Stimulated activated CD4-positive, alpha-beta T cell treated with anti-CD3 and anti-CD28 coated beads, Interleukin-4, amount 100 ng/mL, for 4 hours (primary cell): ENCODE results near the gene TENT4B.
"Not testable (repeated sequence)": the region's sequence is repeated elsewhere in the genome, so short reads cannot be mapped to it uniquely, and the experiment has no call there.

Source experiments
- DNase-seq, 2 experiments: peaks; one replicate each; pipeline ENCODE4 v3.0.0-alpha.2; 2020

TENT4B gene

DNA sequence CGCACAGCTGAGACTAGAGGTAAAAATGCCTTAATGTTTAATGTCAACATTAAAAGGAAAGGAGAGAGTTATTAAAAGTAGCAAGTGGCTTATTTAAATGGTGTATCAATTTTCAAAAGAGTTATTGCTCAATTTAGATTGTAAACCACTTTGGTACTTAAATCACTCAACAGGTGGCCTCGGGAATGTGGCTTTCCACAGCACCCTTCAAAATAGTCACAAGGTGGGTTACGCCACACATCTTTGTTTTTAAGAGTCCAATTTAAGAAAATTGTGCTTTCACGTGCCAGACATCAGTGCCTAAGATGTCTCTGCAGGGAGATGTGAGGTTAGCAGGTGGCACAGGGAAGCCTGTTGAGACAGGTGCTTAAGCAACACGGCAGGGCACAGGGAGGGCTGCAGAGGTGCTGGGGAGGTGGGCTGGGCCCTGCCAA lies 85.8 kb downstream of the TENT4B start:
- DNase-seq = no peak

DNA sequence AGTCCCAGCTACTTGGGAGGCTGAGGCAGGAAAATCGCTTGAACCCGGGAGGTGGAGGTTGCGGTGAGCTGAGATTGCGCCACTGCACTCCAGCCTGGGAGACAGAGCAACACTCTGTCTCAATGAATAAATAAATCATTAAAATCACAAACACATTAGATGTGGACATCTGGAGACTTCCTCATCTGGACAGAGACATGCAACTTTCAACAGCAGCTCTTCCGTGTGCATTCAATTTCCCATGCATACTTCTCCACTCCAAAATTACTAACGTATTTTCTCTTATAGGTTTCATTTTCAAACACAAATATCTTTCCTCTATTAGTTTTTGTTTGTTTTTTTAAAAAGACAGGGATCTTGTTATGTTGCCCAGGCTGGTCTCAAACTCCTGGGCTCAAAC lies 89.9 kb downstream of the TENT4B start:
- DNase-seq = not testable (repeated sequence)

DNA sequence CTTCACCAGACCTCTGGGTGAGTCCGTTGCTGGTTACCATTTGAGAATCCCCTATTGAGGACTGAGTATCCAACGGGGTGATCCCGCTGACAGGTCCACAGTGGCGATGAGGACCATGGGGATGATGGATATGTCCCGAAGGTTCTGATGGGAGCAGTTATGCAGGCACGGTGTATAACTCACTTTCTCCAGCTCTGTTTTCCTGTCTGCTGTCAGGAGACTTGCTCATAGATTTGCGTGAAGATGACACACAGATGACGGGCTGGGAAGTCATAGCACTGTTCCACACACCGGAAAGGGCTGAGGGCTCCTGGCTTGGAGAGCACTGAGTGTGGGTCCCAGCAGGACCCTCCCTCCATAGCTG lies 91.0 kb downstream of the TENT4B start:
- DNase-seq = no peak

DNA sequence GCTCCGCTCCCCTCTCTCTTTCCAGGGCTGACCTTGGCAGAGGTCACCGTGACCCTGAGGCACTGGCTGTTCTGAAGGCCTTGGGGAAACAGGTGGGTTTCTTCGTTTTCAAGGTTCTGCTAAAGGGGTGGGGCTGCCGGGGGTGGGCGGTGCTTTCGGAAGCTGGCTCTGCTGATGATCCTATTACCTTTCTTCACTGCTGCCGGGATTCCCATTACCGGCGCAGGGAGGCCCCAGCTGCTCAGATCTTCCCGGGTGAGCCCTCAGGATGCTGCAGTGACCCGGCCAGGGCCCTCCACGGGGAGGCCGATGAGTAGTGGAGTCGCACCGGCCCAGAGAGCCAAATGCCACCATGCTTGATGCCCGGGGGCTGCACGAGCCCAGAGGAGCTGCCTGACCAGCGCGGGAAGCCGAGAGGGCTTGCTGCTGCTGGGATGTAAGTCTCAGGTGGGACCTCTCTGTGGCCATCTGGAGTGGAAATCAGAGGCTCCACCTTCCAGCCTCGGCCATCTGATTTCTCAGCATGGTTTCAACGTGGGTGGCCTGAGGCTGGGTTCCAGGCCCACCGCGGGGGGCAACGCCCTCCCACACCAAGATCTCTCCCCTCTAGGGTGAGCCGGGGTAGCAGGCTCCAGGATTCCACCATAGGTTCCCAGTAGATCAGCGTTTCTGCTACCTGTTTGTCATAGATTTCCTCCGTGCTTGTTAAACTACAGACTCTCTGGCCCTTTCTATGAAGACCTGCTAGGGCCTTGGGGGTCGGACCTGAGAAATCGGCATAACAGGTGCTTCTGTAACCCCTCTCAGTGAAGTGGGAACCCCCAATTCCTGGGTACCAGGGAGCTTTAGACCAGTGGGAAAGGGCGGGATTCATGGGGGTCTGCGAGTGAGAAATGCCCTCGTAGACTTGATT lies 91.7 kb downstream of the TENT4B start:
- no peak for DNase-seq

DNA sequence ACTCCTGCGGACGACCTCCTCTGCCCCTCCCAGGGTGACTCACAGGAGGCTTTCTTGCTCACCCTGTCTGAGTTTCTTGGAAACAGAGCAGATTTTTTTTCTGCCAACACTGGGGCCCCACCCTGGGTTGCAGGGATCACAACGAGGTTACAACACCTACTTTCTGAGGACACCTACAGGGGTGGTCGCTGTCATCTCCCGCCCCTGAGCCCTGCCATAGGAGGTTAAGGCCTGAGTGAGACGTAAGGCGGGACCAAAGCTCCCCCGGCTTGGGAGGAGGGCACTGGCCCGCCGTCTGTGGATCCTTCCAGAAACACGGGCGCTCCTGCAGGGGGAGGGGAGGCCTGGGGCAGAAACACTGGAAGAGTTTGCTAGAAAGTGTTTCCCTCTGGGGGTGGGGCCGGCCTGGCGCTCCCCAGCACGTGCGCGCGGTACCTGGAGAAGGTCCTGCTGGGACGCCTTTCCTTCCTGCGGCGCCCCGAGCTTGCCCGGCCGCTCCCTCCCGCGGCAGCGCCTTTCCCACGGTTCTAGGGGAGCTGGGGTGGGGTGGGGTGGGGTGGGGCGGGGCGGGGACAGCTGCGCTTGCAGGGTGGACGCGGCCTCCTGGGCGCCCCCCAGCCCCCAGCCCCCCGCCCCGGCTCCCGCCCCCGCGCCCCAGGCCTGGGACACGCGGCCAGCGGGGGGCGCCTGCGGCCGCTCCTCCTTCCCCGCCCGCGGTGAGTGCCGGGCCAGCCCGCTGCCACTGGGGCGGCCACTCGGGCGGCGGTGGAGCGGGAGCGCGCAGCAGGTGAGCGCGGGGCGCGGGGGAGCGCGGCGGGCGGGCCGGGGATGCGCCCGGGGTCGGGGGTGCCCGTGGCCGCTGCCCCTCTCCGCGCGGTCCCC lies 92.6 kb downstream of the TENT4B start:
- peak; percentile 53 to 80 for DNase-seq

DNA sequence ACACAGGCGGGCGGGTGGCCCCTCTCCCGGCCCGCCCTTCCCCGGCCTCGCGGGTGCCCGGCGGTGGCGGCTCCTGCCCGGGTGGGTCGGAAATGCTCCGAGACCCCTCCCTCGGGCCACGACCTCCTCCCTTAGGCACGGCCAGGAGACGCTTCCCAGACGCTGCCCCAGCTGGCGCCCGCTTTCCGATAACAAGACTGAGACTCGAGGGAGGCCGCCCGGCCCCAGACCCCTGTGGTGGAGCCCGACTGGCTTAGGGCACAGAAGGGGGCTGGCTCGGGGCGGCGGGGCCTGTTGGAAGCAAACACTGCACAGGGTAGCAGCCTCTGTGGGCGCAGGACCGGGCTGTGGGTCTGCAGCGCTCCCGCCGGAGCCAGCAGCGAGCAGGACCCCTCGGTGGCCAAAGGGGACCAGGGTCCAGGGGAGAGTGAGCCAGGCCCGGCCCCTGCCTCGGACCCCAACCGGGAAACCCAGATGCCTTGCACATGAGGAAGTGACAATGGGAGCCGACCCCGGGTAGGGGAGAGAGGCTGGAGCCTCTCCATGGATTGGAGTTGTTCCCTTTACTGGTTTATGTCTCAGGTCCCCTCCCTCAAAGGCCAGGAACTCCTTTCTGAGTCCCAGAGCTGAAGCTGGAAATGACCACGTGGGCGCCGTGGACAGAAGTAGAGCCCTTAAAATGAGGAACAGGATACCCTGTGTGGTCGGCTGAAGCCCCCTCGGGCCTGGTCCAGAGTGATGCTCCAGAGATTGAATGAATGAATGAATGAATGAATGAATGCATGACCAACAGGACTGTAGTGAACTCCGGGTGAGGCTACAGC lies 93.4 kb downstream of the TENT4B start:
- DNase-seq = no peak

DNA sequence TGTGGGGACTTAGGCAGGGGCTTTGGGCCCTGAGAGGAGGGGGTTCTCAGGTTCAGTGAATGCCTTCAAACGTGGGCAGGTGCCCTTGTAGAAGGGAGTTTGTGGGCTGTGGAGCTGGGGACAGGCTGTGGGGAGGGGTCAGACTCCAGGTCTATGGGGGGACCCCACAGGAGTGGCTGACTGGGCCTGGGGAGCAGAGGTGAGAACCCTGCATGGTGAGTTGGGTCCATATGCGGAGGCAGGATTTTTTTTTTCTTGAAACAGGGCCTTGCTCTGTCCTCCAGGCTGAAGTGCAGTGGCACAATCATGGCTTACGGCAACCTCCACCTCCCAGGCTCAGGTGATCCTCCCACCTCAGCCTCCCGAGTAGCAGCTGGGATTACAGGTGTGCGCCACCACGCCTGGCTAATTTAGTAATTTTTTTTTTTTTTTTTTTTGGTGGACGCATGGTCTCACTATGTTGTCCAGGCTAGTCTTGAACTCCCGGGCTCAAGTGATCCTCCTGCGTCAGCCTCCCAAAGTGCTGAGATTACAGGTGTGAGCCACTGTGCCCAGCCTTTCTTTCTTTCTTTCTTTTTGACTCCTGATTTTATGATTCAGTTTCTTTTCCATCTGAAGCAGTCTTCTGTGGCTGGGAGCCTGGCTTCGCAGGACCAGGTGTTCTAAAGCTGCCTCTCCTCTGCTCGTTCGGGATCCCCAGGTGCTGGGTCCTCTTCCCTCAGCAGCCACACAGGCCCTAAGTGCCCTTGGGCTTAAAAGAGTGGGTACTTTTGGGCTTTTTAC lies 94.2 kb downstream of the TENT4B start:
- DNase-seq = no peak

DNA sequence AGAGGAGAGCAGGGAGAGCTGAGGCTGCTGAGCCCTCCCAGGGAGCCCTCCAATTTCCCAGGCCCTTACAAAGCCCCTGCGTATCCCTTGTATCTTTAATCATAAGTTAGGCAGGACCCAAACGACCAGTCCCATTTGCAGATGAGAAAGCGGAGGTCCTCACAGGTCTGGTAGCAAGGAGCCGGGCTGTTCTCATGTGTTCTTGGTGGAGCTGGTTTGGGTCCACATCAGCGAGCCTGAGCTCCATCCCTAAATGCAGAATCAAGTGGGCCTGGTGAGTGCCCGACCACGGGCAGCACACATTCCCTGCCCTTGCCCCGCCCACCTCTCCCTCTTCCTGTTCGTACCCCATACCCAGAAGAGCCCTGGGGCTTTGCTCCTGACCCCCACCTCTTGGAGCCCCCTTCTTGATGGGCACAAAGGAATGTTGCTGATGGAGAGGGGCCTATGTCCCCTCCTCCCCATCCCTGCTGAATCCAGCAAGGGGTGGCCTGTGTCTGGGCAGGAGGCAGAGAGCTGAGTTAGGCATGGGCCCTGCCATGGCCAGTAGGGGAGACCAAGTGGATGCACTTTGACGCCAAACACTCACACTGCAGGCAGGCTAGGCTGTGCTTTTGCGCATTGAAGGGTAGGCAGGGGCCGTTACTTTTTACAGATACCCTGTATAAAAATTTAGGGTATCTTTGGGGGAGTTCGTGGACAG lies 95.0 kb downstream of the TENT4B start:
- no peak for DNase-seq

DNA sequence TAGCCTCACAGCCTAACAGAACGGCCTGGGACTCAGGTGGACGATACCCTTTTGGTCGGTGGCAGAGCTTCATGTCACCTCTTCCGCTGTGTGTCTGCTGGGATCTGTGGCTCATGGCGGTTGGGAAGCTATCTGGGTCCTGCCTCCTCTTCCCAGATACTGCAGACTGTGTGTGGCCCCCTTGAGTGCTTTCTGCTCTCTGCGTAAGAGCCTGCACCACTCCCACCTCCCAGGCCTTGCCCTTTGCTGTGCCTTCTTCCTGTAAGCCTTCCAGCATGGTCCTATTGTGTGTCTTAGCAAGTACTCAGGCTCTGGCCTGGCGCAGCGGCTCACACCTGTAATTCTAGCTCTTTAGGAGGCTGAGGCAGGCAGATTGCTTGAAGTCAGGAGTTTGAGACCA lies 95.7 kb downstream of the TENT4B start:
- DNase-seq = no peak

DNA sequence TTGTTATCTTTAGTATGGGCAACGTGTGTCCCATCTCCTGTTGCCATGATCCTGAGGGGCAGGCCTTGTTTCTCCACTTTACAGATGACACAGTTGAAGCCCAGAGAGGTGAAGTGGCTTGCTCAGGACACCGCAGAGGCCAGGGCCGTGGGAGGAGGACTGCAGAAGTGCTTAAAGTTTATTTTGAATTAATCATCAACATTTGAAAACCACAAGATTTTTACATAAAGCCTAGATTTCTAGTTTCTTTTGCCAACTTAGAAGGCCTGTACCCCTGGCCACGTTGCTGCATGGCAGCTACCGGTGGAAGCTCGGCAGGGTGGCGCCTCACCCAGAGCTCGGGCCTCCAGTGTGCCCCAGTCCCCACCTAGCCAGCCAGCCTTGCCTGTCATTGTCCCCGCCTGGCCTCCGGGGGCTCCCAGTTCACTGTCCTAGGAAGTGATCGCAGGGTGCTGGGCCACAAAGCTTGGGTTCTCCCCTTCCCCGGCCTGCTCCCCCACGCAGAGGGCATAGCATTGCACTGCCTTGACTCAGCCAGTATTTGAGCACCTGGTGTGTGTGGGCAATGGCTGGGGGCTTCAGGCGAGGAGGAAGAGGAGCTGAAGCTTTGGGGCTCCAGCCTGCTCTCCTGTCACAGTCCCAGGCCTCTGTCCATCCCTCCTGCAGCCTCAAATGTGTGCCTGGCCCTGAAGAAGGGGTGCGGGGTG lies 98.4 kb downstream of the TENT4B start:
- no peak for DNase-seq

DNA sequence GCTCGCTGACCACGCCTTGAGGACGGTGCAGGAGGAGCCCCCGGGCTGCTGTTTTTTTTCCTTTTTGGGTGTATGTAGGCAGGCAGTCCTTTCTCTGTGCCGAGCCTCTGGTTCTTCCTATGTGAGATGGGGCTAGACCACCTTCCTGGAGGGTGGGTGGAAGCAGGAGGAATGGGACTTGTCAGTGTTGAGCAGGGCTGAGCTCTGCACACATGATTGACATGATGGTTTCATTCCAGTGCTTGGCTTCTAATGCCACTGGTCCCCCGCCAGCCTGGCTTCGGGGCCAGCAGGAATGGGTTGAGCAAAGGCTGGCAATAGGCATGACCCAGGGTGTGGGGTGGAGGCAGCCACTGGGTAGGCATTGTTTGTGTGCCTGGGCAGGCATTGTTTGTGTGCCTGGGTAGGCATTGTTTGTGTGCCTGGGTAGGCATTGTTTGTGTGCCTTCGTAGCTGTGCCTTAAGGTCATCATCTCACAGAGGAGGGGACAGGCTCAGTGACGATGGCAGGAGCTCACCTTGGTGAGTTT lies 99.0 kb downstream of the TENT4B start:
- no peak for DNase-seq

DNA sequence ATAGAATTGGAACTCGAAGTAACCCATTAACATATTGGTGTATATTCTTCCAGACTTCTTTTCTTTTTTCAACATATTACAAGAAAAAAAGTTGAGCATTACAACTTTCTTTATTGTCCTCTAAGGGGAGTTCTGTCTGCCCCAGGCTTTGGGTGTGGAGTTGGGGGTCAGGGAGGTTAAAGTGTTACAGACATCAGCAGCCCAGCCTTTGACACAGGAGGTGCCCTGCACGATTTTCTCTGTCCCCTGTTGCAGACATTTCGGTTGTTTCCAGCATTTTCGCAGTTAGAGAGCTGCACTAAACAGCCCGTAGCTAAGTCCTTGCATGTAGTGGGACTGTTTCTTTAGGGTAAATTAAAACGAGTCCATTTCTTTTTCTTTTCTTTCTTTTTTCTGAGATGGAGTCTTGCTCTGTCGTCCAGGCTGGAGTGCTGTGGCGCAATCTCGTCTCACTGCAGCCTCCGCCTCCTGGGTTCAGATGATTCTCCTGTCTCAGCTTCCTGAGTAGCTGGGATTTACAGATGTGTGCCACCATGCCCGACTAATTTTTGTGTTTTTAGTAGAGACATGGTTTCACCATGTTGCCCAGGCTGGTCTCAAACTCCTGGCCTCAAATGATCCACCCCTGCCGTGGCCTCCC lies 99.9 kb downstream of the TENT4B start:
- no peak for DNase-seq

DNA sequence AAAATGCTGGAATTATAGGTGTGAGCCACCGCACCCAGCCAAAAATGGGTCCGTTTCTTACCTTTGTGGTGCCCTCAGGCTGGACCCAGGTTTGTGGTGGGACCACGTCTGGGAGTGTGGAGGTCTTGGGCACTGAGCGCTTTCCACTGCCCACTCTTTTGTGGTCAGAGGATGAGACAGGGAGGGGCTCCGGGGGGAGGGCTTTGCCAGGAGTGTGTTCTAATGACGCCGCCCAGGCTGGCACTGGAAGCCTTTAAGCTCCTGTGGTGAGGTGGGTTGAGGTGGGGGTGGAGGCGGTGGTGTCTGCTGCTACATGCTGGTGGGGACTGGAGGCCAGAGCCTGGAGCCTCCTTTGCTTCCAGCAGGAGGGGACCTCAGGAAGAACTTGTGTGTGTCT lies 100.4 kb downstream of the TENT4B start:
- no peak for DNase-seq

DNA sequence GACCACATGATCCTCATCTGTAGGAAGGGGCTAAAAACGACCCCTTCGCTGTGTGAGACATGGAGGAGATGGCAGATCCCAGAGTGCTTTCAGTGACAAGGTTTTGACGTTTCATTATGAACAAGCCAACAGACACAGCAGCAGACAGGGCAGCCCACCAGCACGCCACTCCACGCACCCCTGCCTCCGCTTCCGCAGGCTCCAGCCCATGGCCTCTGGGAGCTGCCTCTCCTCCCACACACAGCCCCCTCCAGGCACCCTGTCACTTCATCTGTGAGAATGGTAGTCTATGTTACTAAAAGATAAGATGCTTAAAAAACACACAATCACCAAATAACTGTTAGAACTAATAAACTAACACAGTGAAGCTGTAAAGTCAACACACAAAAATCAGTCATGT lies 101.0 kb downstream of the TENT4B start:
- DNase-seq = no peak

DNA sequence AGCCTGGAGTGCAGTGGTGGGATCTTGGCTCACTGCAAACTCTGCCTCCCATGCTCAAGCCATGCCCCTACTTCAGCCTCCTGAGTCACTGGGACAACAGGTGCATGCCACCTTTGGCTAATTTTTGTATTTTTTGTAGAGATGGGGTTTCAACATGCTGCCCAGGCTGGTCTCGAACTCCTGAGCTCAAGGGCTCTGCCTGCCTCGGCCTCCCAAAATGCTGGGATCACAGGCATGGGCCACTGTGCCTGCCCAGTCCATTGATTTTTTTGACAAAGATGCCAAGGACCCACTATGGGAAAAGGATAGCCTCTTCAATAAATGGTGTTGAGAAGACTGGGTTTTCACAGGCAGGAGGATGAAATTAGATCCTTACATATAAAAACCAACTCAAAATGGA lies 102.4 kb downstream of the TENT4B start:
- no peak for DNase-seq

DNA sequence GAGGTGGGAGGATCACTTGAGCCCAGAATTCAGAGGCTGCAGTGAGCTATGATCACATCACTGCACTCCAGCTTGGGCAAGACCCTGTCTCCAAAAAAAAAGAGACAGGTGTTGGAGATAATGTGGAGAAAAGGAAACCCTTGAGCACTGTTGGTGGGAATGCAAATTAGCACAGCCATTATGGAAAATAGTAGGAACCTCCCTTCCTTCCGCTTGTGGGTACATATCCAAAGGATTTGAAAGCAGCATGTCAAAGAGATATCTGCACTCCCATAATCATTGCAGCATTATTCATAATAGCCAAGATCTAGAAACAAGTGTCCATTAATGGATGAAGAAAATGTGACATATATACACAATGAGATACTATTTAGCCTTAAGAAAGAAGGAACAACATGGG lies 103.5 kb downstream of the TENT4B start:
- no peak for DNase-seq

DNA sequence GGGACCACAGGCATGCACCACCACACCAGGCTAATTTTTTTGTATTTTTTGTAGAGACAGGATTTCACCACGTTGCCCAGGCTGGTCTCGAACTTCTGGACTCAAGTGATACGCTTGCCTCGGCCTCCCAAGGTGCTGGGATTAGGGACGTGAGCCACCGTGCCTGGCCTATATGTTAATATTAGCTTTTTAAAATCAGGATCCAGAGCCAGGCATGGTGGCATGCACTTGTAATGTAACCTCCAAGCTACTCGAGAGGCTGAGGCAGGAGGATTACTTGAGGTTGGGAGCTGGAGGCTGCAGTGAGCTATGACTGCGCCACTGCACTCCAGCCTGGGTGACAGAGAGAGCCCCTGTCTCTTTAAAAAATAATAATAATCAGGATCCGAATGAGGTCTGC lies 104.8 kb downstream of the TENT4B start:
- no peak for DNase-seq

DNA sequence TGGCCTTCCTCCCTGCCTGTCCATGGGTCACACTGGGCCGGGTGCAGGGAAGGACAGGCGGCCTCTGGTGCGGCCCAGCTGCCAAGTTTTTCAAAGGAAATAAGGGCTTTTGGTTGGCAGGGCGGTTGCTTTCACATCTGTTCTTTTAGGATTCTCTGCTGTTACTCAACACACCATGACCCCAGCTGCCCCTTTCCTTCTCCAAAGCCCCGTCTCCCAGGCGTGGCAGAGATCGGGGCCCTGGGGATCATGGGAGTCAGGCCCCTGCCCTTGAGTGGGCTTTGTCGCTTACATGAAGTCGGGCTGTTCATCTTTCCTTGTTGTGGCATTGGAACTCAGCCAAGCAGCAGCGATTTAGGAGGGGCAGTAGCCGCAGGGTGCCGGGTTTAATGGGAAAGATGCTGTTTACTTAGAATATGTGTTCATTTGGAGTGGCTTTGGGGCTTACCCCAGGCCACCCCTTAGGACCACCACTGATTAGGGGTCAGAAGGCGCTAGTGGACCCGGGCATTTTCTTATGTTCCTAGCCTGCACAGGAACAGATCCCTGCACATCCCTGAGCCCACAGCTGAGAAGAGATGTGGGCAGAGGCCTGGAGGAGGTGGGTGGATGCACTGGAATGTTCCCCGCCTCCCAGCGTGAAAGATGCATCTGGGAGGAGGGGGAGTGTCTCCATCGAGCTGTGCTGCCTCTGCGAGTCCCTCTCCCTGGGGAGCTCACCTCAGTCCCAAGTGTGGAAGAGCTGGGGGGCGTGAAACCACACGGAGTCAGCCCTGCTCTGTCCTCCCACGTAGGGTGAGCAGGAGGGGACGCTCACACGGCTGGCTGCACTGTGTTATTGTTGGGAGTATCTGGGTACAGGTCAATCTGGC lies 106.5 kb downstream of the TENT4B start:
- DNase-seq = no peak
